Measurements from ENCODE around the gene SRPK2. TPM values are rescaled to one million over a fixed set of nuclear protein-coding genes. Genes with fewer than 3 reads are reported as not detected.

SRPK2 gene
- total RNA-seq, 1 donor from 2014 or later: 54.1 TPM

DNA sequence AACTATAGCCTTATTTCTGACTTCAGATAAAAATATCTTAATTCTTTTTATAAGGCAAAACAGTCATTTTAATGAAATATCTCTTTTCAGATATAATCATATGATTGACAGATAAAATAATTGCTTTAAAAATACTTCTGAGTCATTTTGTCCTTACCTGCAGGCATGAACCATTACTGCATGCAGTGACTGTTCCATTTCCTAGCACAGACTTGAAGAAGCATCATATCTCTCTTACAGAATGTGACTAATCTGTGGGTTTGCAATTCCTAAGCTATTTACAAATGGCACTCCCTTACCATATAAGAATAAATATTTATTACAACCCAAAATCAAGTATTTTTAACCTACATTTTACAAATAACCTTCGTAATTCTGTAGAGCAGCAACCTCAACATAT lies 120.7 kb downstream of the SRPK2 start:
- Mint-ChIP-seq H3K4me3 (no peak overlapping the region), H3K27me3 (ENCODE audit: insufficient read depth, low read depth) (no peaks in the 10 kb centered on the region), H3K4me1 (peaks cover 19% of the 10 kb centered on the region), H3K9me3 (no peaks in the 10 kb centered on the region), H3K36me3 (no peaks in the 10 kb centered on the region), H3K27ac (no peak overlapping the region)
- Histone ChIP-seq H3K4me2 (no peak overlapping the region), H3K9me3 (ENCODE audit: low read depth) (no peaks in the 10 kb centered on the region), H3K27me3 (no peaks in the 10 kb centered on the region), H3F3A (ENCODE audit: low read depth) (peaks cover 8% of the 10 kb centered on the region), H3K4me1 (peaks cover 15% of the 10 kb centered on the region), H3K4me3 (no peak overlapping the region), H3K9ac (no peak overlapping the region), H2AFZ (replicated peaks) (no peak overlapping the region), H3K27ac (no peak overlapping the region), H3K79me2 (ENCODE audit: low read depth) (peaks cover 51% of the 10 kb centered on the region), H4K20me1 (ENCODE audit: low read depth) (peaks cover 11% of the 10 kb centered on the region), H3K36me3 (no peaks in the 10 kb centered on the region)
- no peak for TF ChIP-seq EZH2phosphoT487 (IDR thresholded peaks at IDR 0.05)
- TF ChIP-seq, protein P1, sequence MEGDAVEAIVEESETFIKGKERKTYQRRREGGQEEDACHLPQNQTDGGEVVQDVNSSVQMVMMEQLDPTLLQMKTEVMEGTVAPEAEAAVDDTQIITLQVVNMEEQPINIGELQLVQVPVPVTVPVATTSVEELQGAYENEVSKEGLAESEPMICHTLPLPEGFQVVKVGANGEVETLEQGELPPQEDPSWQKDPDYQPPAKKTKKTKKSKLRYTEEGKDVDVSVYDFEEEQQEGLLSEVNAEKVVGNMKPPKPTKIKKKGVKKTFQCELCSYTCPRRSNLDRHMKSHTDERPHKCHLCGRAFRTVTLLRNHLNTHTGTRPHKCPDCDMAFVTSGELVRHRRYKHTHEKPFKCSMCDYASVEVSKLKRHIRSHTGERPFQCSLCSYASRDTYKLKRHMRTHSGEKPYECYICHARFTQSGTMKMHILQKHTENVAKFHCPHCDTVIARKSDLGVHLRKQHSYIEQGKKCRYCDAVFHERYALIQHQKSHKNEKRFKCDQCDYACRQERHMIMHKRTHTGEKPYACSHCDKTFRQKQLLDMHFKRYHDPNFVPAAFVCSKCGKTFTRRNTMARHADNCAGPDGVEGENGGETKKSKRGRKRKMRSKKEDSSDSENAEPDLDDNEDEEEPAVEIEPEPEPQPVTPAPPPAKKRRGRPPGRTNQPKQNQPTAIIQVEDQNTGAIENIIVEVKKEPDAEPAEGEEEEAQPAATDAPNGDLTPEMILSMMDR (IDR thresholded peaks at IDR 0.05): no peak
- TF ChIP-seq EZH2 (IDR thresholded peaks at IDR 0.05): no peak
- DNase-seq (ENCODE audit: low spot score): no peak

DNA sequence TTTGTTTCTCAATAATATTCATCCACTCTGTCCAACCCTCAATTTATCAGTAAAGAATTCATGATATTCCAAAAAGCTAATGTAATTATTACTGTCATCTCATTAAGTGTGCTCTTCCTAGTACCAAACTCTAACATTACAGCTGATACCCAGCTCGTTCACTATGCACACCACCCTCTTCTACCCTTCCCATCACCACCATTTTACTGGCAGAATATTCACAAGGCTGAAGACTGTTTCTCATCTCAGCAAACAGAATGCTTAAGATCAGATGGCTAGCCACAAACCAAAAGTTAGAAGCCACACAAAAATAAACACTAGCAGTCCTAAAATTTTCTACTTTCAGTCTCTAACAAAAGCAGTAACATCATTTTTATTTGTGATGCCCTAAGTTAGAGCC lies 121.5 kb downstream of the SRPK2 start:
- no peak overlapping the region for H3K4me3 Mint-ChIP-seq
- Histone ChIP-seq H3K36me3 (no peaks in the 10 kb centered on the region), H3F3A (ENCODE audit: low read depth) (peaks cover 8% of the 10 kb centered on the region), H3K79me2 (ENCODE audit: low read depth) (peaks cover 46% of the 10 kb centered on the region), H4K20me1 (ENCODE audit: low read depth) (peaks cover 8% of the 10 kb centered on the region), H3K27me3 (no peaks in the 10 kb centered on the region), H3K9ac (no peak overlapping the region), H3K27ac (no peak overlapping the region), H3K4me1 (peaks cover 15% of the 10 kb centered on the region), H3K4me2 (no peak overlapping the region), H2AFZ (replicated peaks) (no peak overlapping the region), H3K4me3 (no peak overlapping the region), H3K9me3 (ENCODE audit: low read depth) (no peaks in the 10 kb centered on the region)
- DNase-seq (ENCODE audit: low spot score): no peak
- H3K27ac Mint-ChIP-seq: no peak overlapping the region
- no peaks in the 10 kb centered on the region for H3K9me3 Mint-ChIP-seq
- no peaks in the 10 kb centered on the region for H3K27me3 Mint-ChIP-seq (ENCODE audit: insufficient read depth, low read depth)
- peaks cover 19% of the 10 kb centered on the region for H3K4me1 Mint-ChIP-seq
- H3K36me3 Mint-ChIP-seq: no peaks in the 10 kb centered on the region
- no peak for TF ChIP-seq EZH2 (IDR thresholded peaks at IDR 0.05)
- TF ChIP-seq, protein P1 (IDR thresholded peaks at IDR 0.05): no peak
- no peak for TF ChIP-seq EZH2phosphoT487 (IDR thresholded peaks at IDR 0.05)

DNA sequence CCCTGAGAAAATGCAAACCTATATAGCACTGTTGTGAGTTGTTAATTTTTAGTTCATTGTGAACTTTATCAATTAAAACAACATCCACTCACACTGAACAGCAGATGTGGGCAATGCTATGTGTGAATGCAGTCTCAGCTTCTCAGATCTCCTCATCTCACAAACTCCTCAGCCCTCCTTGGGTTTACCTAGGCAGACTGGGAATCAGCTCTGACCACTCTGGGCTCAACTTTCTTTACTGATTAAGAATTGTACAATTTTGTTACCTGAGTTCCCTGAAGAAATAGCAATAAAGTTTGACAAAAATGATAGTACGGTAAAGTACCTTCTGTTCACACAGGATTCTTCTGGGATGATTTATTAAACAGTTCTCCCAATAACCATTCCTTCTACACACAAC lies 124.0 kb downstream of the SRPK2 start:
- Histone ChIP-seq H3K27me3 (no peaks in the 10 kb centered on the region), H2AFZ (replicated peaks) (no peak overlapping the region), H3K4me1 (peaks cover 12% of the 10 kb centered on the region), H3K36me3 (no peaks in the 10 kb centered on the region), H3K4me2 (no peak overlapping the region), H3K79me2 (ENCODE audit: low read depth) (peaks cover 45% of the 10 kb centered on the region), H3K9me3 (ENCODE audit: low read depth) (peaks cover 5% of the 10 kb centered on the region), H4K20me1 (ENCODE audit: low read depth) (no peaks in the 10 kb centered on the region), H3K4me3 (no peak overlapping the region), H3K27ac (no peak overlapping the region), H3F3A (ENCODE audit: low read depth) (peaks cover 8% of the 10 kb centered on the region), H3K9ac (no peak overlapping the region)
- Mint-ChIP-seq H3K27me3 (ENCODE audit: insufficient read depth, low read depth) (no peaks in the 10 kb centered on the region), H3K27ac (no peak overlapping the region), H3K36me3 (peaks cover 8% of the 10 kb centered on the region), H3K4me3 (no peak overlapping the region), H3K4me1 (peaks cover 18% of the 10 kb centered on the region), H3K9me3 (peaks cover 11% of the 10 kb centered on the region)
- TF ChIP-seq EZH2 (IDR thresholded peaks at IDR 0.05) (no peak), EZH2phosphoT487 (IDR thresholded peaks at IDR 0.05) (no peak)
- TF ChIP-seq, protein P1 (IDR thresholded peaks at IDR 0.05): no peak
- DNase-seq (ENCODE audit: low spot score): no peak

All from neural progenitor cell (in vitro differentiated cells).